T47D (cell line): ENCODE measurements around the gene TMEM91.

ENCODE experiments used
- DNase-seq, 2 experiments: peaks; one replicate each; pipeline versions ENCODE4 v3.0.0 to v3.0.0-alpha.2; 2011 to 2012; ENCODE audit warnings: low read depth in 1 of 2, low spot score in 1 of 2
- JUND ChIP-seq: IDR thresholded peaks from 2 replicates; pipeline ENCODE4 v1.6.1; 2012; ENCODE audit warnings: low read depth
- in situ Hi-C: cut with HindIII; loops from 2 replicates; pipeline ENCODE4 v1.10.0; 2016; ENCODE audit warnings: low sequenced_read_pairs, low pct_unique_long_range_greater_than_20kb

The TMEM91 gene

DNA sequence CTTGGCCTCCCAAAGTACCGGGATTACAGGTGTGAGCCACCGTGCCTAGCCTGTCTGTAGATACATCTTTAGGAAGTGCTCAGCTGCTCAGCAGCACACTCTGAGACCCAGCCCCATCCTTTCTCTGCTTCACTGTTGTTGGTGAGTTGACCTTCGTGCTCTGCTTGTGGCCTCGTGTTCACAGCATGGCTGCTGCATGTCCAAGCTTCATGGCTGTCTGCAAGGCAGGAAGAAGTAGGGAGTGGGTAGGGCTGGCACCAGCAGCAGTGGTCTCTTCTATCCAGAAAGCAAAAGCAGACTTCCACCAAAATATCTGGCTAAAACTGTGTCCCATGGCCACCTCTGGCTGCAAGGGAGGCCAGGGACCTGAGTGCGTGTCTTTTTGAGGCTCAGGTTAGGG lies 36.6 kb downstream of the TMEM91 start:
- TF ChIP-seq JUND = no peak
- no peak for DNase-seq
- in situ Hi-C loops = no loop called here

DNA sequence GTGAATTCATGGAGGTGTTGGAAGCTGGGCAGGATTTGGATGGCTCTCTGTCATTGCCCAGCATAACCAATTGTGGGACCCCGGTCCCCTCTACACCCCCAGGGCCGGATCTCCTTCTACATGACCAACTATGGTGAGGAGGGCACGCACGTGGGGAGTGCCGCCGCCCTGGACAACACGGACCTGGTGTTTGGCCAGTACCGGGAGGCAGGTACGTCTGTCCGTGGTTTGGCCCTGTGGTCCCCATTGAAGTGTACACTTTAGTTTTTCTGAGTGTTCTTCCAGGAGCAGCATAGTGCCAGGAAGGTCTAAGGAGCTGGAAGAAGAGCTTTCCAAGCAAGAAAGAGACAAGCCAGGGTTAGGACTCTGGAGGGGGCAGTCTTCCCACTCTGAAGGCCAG lies 37.6 kb downstream of the TMEM91 start:
- no peak for DNase-seq
- in situ Hi-C loops = no loop called here
- TF ChIP-seq JUND = no peak

DNA sequence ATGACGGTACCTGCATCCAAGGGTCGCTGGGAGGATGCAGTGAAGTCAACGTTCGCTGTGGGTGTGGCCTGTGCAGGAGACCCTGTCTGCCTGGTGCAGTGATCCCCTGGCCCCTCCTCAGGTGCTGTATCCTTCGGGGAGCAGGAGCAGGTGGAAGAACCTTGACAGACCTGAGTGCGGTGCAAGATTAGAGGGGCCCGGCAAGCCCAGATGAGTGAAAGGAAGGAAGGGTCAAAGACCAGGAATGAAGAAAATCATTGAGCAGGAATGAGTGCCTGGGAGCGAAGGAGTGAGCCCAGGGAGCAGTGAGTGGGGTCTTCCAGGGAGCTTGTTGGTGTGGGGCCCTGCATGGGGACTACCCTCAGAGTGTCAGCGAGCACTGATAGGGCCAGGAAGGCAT lies 38.1 kb downstream of the TMEM91 start:
- in situ Hi-C loops = no loop called here
- no peak for TF ChIP-seq JUND
- no peak for DNase-seq

GRCh38 chr19:41415154-41415571 lies 38.8 kb downstream of the TMEM91 start:
- no peak for TF ChIP-seq JUND
- in situ Hi-C loops = no loop called here
- no peak for DNase-seq

GRCh38 chr19:41416194-41416674 lies 39.9 kb downstream of the TMEM91 start:
- in situ Hi-C loops = no loop called here
- no peak for DNase-seq
- no peak for TF ChIP-seq JUND

DNA sequence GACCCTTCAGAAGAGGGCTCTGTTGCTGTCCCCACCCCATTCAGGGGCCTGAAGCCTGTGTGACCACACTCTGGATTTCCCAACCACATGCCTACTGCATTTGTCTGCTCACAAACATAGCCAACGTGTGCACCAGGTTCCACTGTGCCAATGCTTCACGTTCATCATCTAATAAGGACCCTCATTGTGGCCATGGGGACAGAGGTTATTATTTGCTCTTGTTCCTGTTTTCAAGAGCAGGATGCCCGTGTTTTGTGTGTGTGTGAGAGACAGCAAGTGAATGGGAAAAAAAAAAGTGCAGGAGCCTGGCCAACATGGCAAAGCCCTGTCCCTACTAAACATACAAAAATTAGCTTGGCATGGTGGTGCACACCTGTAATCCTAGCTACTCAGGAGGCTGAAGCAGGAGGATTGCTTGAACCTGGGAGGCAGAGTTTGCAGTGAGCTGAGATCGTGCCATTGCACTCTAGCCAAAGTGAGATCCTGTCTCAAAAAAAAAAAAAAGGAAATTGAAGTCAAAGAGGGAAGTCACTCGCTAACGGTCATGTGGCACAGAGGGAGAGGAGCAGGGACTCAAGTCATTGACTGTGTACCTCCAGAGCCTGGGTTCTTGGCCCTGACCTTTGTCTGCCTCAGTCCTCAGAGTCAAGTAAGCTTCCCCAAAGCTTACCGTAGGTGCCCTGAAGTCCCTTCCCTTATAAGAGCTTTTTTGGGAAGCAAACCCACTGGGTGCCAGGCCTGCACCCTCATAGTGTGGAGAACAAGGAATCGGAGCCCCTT lies 44.0 kb downstream of the TMEM91 start:
- no peak for TF ChIP-seq JUND
- in situ Hi-C loops = no loop called here
- DNase-seq = no peak

- TF ChIP-seq JUND = no peak
- in situ Hi-C loops = no loop called here
- DNase-seq = no peak
Measured at GRCh38 chr19:41421314-41421713, 45.0 kb downstream of the TMEM91 start.

DNA sequence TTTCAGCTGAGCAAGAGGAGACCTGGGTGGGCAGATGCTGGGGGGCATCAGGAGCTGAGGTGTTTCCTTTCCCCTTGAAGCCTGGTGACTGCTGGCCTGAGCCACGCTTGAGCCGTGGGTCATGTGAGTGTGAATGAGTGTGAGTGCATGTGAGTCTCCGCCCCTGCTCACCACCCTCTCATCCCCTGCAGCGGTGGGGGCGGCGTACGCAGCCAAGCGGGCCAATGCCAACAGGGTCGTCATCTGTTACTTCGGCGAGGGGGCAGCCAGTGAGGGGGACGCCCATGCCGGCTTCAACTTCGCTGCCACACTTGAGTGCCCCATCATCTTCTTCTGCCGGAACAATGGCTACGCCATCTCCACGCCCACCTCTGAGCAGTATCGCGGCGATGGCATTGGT lies 45.6 kb downstream of the TMEM91 start:
- no peak for DNase-seq
- TF ChIP-seq JUND = no peak
- in situ Hi-C loops = no loop called here

DNA sequence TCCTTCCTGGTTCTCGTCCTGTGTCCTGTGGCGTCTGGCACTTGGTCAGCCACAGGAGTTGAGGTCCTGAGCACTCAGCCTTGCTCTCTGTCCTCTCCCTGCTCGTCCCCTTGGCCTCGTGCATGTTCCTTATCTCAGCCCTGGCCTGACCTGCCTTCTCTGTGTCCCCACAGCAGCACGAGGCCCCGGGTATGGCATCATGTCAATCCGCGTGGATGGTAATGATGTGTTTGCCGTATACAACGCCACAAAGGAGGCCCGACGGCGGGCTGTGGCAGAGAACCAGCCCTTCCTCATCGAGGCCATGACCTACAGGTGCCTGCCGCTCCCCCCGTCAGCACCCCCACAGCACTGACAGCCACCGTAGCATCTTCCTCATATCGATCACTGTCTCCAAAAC lies 46.1 kb downstream of the TMEM91 start:
- in situ Hi-C loops = no loop called here
- no peak for DNase-seq
- TF ChIP-seq JUND = no peak

- in situ Hi-C loops = no loop called here
- no peak for DNase-seq
- TF ChIP-seq JUND = no peak
Measured at GRCh38 chr19:41422955-41423354, 46.6 kb downstream of the TMEM91 start.

- DNase-seq = no peak
- in situ Hi-C loops = no loop called here
- TF ChIP-seq JUND = no peak
Measured at GRCh38 chr19:41424335-41425173, 48.2 kb downstream of the TMEM91 start.

DNA sequence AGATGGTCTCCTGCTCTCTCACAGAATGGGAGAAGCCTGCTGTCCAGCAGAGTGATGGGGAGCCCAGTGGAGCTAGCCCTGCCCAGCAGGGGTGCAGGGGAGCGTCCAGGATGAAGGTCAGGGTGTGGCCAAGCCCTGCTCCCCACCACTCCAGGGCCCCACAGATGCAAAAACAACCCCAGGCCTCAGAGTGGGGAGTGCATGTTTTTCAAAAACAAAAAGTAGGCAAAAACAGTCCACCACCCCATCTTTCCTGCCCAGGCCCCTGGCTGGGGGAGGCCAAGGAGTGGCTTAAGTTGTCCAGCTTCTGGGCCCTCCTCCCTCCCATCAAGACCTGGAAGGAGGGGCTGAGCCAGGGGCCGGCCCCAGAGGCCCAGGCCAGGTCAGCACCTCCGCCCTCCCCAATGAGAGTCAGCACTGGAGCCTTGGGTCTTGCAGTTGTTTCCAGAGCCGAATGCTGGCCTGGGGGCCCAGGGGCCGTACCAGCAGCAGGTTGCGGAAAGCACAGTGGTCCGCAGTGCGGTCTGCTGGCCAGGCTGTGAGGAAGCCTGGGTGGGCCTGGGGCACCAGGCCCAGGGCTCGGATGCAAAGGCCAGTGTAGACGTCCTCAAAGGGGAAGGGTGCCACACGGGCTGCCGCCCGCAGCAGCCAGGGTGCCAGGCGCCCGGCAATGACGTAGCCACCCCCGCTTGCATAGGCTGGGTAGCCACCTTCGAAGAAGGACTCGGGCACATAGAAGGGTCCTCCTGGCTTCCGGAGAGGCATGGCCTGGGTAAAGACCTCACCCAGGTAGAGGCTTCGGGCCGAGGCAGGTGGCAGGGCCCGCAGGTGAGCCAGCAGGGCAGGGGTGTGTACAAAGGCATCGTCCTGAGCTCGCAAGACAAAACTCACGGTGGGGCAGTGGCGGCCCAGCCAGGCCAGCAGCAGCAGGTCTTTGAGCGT lies 49.1 kb downstream of the TMEM91 start:
- no peak for TF ChIP-seq JUND
- in situ Hi-C loops = no loop called here
- DNase-seq = no peak
